Neutrophil (primary cell): ENCODE results near the gene PRKG1.

ENCODE experiments used
- H3K27ac ChIP-seq: fragments of 200-600 bp; sonication (generic); 2 replicates; pipeline ENCODE4 v1.5.1; 2016; ENCODE audit warnings: mild to moderate bottlenecking, moderate library complexity
- H3K27me3 ChIP-seq: fragments of 200-600 bp; sonication (generic); 2 replicates; pipeline ENCODE4 v1.6.0; 2016; ENCODE audit warnings: mild to moderate bottlenecking
- H3K36me3 ChIP-seq: fragments of 200-600 bp; sonication (generic); 2 replicates; pipeline ENCODE4 v1.5.1; 2017
- H3K4me1 ChIP-seq, 2 experiments: fragments of 200-600 bp in 1 of 2; sonication (generic) in 1 of 2; 1 replicate in 1 of 2; 2 replicates in 1 of 2; pipeline versions ENCODE4 v1.5.1 to v1.6.1; 2013 to 2016; ENCODE audit warnings: low read depth in 1 of 2, low read length in 1 of 2, mild to moderate bottlenecking in 1 of 2, moderate library complexity in 1 of 2; ENCODE audit not compliant: control insufficient read depth in 1 of 2, insufficient read depth in 1 of 2
- H3K4me3 ChIP-seq, 2 experiments: fragments of 200-600 bp in 1 of 2; sonication (generic) in 1 of 2; 1 replicate in 1 of 2; 2 replicates in 1 of 2; pipeline ENCODE4 v1.5.1; 2013 to 2016; ENCODE audit warnings: low read depth in 1 of 2, low read length in 1 of 2, mild to moderate bottlenecking in 1 of 2, moderate library complexity in 1 of 2
- H3K9me3 ChIP-seq: fragments of 200-600 bp; sonication (generic); 2 replicates; pipeline ENCODE4 v1.5.1; 2016
- CTCF ChIP-seq: fragments of 200-600 bp; sonication (generic); IDR thresholded peaks from 2 replicates; pipeline ENCODE4 v1.5.1; 2016; ENCODE audit warnings: antibody characterized with exemption

The PRKG1 gene

GRCh38 chr10:51246156-51246555 lies 171.9 kb downstream of the PRKG1 start:
- H3K36me3 ChIP-seq = no peaks in the 10 kb centered on the region
- no peaks in the 10 kb centered on the region for H3K4me1 ChIP-seq

GRCh38 chr10:51250278-51250920 lies 176.1 kb downstream of the PRKG1 start:
- no peaks in the 10 kb centered on the region for H3K4me1 ChIP-seq
- H3K36me3 ChIP-seq = no peaks in the 10 kb centered on the region
- no peaks in the 10 kb centered on the region for H3K9me3 ChIP-seq
- no peak for TF ChIP-seq CTCF
- no peak overlapping the region for H3K4me3 ChIP-seq
- H3K27ac ChIP-seq = no peak overlapping the region
- H3K27me3 ChIP-seq = no peaks in the 10 kb centered on the region

More at GRCh38 chr10:51246156-51246555, 171.9 kb downstream of the PRKG1 start:
- Histone ChIP-seq H3K4me3 (no peak overlapping the region), H3K27ac (no peak overlapping the region), H3K9me3 (no peaks in the 10 kb centered on the region), H3K27me3 (no peaks in the 10 kb centered on the region)
- no peak for TF ChIP-seq CTCF

GRCh38 chr10:51251110-51251509 lies 176.8 kb downstream of the PRKG1 start:
- H3K4me3 ChIP-seq = no peak overlapping the region
- no peaks in the 10 kb centered on the region for H3K36me3 ChIP-seq
- no peaks in the 10 kb centered on the region for H3K9me3 ChIP-seq
- H3K27ac ChIP-seq = no peak overlapping the region
- no peaks in the 10 kb centered on the region for H3K4me1 ChIP-seq
- H3K27me3 ChIP-seq = no peaks in the 10 kb centered on the region
- no peak for TF ChIP-seq CTCF

GRCh38 chr10:51255381-51255780 lies 181.1 kb downstream of the PRKG1 start:
- Histone ChIP-seq H3K36me3 (no peaks in the 10 kb centered on the region), H3K27me3 (no peaks in the 10 kb centered on the region), H3K4me3 (no peak overlapping the region), H3K27ac (no peak overlapping the region), H3K4me1 (no peaks in the 10 kb centered on the region), H3K9me3 (no peaks in the 10 kb centered on the region)
- TF ChIP-seq CTCF = no peak

- no peak for TF ChIP-seq CTCF
- Histone ChIP-seq H3K4me1 (no peaks in the 10 kb centered on the region), H3K4me3 (no peak overlapping the region), H3K9me3 (no peaks in the 10 kb centered on the region), H3K36me3 (no peaks in the 10 kb centered on the region), H3K27ac (no peak overlapping the region), H3K27me3 (no peaks in the 10 kb centered on the region)
These were observed 183.4 kb downstream of the PRKG1 start for GRCh38 chr10:51257511-51258248.
